RCC 7860 (cell line): Measurements from ENCODE around the gene IGSF11.
"Not testable (repeated sequence)": the region's sequence is repeated elsewhere in the genome, so short reads cannot be mapped to it uniquely, and the experiment has no call there.

ENCODE experiments used
- DNase-seq: peaks from one replicate; pipeline ENCODE4 v3.0.0-alpha.2; 2015; ENCODE audit warnings: low spot score
- FAIRE-seq: peaks from 2 replicates; lab custom pipeline; 2012; peaks lifted over from hg19 to GRCh38; lab: Jason Lieb, UNC

Gene IGSF11

DNA sequence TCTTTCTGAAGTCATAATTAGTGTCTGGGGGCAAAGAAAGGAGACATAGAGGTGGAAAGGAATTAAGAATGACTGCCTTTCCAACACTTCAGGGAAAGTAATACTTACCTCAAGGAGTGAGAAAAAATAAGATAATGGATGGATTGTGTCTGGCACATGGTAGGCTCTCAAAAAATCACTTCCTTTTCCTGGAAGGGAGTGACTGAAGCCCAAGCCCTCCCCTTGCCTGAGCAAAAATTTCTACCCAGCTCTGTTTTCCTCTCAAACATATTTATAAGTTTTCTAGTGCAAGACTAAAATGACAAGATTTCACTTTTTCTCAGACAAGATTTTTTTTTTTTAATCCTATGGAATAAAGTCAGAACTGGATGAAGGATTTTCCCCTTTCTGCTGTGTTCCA is 145.0 kb downstream of the IGSF11 start:
- DNase-seq (no peak), FAIRE-seq (no peak)

DNA sequence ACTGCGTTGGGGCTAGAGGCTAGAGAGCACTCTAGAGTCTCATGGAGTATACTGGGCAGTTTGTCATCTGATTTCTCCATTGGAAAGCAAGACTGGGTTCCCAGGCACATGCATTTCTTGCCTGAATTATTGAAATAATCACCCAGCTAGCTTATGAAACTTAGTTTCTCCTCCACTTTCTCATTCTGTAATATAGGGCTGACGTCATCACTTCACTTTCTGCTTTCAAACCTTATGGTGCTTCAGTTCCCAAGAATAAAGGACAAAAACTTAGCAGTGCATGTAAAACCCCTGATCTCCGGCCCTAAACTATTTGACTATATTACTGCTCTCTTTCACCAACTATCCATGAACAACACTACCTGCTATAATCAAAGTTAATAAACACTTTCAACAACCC is 147.9 kb downstream of the IGSF11 start:
- DNase-seq (no peak), FAIRE-seq (no peak)

DNA sequence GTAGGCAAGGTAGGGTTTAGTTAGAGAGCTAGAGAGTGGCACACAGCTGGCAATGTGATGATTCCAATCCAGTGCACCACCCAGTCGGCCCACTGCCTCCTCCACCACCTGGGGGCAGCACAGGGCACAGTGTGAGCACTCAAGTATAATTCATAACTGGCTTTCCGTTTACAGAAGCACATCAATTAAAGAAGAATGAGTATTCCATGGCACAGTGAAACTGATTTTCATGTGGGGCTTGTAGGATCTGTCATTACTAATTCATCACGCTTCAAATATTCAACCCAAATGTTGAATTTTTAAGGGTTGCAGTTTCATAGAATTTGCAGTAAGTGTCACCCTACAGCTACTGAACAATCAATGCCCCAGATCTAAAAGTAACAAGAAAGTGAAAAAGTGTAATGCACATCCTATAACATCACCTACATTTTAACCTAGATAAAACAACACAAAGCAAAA is 149.9 kb downstream of the IGSF11 start:
- FAIRE-seq (no peak), DNase-seq (peak; percentile 10)

DNA sequence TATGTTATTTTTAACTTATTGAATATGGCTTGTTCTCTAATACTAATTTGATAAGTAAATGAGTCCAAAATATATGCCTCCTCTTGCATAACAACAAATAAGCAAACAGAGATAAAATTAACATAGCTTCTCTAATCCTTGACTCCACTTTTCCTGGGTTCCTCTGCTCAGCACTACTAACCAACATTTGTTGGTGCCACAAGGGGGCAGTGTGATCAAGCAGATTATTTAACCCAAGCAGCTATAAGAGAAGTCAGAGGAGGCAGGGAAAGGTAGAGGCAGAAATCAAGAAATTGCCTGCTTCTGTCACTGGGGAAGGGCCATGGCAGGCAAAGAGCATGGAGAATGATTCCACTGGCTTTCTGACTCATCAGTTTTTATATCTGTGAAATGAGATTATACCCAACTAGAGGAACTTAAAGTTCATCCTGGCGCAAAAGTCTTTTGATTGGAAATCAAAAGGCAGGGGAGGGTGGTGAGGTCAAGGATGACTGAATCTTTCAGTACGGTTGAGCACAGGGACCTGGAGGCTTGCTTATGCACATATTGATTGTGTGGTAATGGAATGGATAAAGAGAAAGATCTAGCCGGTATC is 152.2 kb downstream of the IGSF11 start:
- FAIRE-seq, result no peak
- peak; percentile 24 for DNase-seq

DNA sequence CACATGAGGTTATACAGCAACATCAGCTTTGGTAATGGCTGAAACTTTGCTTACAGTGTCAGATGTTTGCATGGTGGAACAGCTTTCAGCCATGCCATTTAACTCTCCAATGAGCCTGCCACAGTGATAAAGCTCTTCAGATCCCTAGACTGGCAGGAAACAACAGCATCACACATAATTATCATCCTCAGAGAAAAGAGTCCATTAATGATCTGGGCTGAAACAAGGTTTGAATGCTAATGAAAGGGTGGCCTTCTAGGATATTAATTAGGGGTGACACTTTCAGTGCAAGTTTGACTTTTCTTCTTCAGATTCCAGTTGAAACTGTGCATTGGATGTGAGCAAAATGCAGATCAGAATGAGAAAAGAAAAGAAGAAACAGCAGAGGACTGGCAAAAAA is 166.6 kb downstream of the IGSF11 start:
- DNase-seq (no peak), FAIRE-seq (no peak)

DNA sequence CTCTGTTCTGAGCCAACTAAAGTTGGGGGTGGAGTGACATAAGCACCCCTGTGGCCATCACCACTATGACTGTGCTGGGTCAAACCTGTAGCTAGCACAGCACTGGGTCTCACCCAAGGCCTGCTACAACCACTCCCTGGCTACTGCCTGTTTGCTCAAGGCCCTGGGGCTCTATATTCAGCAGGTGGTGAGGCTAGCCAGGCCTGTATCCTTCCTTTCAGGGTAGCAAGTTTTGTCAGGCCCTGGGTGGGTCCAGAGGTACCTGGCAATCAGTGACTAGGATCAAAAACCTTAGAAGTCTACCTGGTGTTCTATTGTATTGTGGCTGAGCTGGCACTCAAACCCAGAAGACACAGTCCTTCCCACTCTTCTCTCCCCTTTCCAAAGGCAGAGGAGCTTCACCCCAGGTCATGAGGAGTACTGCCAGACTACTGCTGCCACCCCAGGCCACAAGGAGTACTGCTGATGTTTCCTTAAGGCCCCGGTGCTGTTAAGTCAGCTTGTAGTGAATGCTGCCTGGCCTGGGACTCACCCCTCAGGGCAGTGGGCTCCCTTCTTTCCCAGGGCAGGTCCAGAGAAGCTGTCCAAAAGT is 170.8 kb downstream of the IGSF11 start:
- no peak for DNase-seq
- no peak for FAIRE-seq

DNA sequence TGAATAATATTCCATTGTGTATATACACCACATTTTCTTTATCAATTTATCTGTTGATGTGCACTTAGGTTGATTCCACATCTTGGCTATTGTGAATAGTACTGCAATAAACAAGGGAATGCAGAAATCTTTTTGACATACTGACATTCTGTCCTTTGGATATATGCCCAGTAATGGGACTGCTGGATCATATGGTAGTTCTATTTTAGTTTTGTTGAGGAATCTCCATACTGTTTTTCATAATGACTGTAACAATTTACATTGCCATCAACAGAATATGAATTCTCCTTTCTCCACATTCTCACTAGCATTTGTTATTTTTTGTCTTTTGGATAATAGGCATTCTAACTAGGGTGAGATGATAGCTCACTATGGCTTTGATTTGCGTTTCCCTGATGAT is 174.7 kb downstream of the IGSF11 start:
- no peak for FAIRE-seq
- DNase-seq, result no peak

DNA sequence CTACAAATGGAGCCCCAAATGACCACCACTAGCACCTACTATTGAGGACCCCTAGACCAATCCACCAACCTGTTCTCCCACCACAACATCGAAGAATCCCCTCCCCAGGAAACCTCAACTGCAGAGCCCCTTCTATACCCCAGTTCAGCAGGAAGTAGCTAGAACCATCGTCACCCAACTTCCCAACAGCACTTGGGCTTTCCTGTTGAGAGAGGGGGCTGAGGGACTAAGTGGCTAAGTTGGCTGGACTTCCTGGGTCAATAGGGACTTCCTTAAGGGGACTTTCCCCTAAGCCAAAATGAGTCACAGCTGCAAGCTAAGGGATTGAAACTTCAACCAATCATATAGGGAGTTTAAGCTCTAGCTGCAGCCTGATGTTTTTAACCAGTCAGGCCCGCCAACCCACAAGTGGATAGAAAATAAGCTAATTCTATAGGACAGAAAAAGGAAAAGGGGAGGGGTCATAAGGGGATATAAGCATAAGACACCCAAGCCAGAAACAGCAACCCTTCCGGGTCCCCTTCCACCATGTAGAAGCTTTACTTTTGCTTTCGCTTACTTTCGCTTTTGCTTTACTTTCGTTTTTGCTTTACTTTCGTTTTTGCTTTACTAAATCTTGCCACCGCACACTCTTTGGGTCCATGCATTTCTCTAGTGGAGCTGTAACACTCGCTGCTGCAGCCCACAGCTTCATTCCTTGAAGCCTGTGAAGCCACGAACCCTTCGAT is 183.0 kb downstream of the IGSF11 start:
- not testable (repeated sequence) for DNase-seq, FAIRE-seq

DNA sequence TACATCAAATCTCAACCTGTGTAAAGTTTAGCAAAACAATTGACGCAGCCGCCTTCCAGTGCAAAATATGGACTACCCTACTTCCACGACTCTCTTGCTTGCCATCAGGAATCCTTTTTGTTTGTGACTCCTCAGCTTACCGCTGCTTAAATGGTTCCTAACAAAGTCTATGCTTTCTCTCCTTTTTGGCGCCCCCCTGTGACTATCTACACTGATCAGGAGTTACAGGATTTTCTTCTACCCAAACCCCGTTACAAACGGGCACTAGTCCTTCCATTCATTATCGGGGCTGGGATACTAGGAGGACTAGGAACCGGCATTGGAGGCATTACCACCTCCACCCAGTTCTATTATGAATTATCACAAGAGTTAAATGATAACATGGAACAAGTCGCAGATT is 184.0 kb downstream of the IGSF11 start:
- DNase-seq (no peak), FAIRE-seq (no peak)
